ENCODE measurements around the gene WDR1. TPM values are rescaled to one million over a fixed set of nuclear protein-coding genes. Genes with fewer than 3 reads are reported as not detected.
A peak's percentile ranks its signal among the peaks of the same experiment; 100 is the strongest.

WDR1 gene
- total and polyA plus RNA-seq, 2 donors (not counting 1 experiment from before 2014, with no cell fraction given): 331 to 751 TPM

GRCh38 chr4:10092481-10093270, 23.9 kb downstream of the WDR1 start:
- H3K27me3 ChIP-seq (ENCODE audit: control insufficient read depth, insufficient read depth, low read length): no peaks in the 10 kb centered on the region
- H3K4me1 ChIP-seq (ENCODE audit: control insufficient read depth, extremely low read depth, insufficient read depth, low read length): peaks cover 43% of the 10 kb centered on the region
- H2AFZ ChIP-seq (ENCODE audit: low read length): no peak overlapping the region
- TF ChIP-seq EZH2 (IDR thresholded peaks at IDR 0.05; ENCODE audit: low read length, missing control alignments) (no peak), CTCF (conservative IDR thresholded peaks at IDR 0.05 in 1 of 2, IDR thresholded peaks at IDR 0.05 in 1 of 2; ENCODE audit: low read depth in 1 of 2, low read length in 2 of 2) (no peak)
- no peak overlapping the region for H3K9ac ChIP-seq (ENCODE audit: insufficient read depth, low read length)
- no peak overlapping the region for H3K4me3 ChIP-seq (replicated peaks in 1 of 4; ENCODE audit: control extremely low read depth in 1 of 4, insufficient read depth in 1 of 4, low read depth in 3 of 4, low read length in 4 of 4)
- peaks cover 88% of the 10 kb centered on the region for H3K79me2 ChIP-seq (ENCODE audit: control insufficient read depth, insufficient read depth, low read length)
- H4K20me1 ChIP-seq (ENCODE audit: control insufficient read depth, extremely low read depth, insufficient read depth, low read length): no peaks in the 10 kb centered on the region
- no peak for DNase-seq (ENCODE audit: low read depth in 2 of 2)
- no peaks in the 10 kb centered on the region for H3K9me3 ChIP-seq (ENCODE audit: control insufficient read depth, insufficient read depth, low read depth, low read length)
- peak overlapping the region; percentile 55 for H3K27ac ChIP-seq (ENCODE audit: insufficient read depth, low read length)
- H3K4me2 ChIP-seq (ENCODE audit: extremely low read depth, insufficient read depth, low read length): no peak overlapping the region
- H3K36me3 ChIP-seq (ENCODE audit: control insufficient read depth, insufficient read depth, low read length): peaks cover 61% of the 10 kb centered on the region

- Histone ChIP-seq H4K20me1 (ENCODE audit: control insufficient read depth, extremely low read depth, insufficient read depth, low read length) (no peaks in the 10 kb centered on the region), H3K79me2 (ENCODE audit: control insufficient read depth, insufficient read depth, low read length) (peaks cover 92% of the 10 kb centered on the region), H3K4me3 (replicated peaks in 1 of 4; ENCODE audit: control extremely low read depth in 1 of 4, insufficient read depth in 1 of 4, low read depth in 3 of 4, low read length in 4 of 4) (no peak overlapping the region), H3K4me2 (ENCODE audit: extremely low read depth, insufficient read depth, low read length) (no peak overlapping the region), H3K36me3 (ENCODE audit: control insufficient read depth, insufficient read depth, low read length) (peaks cover 61% of the 10 kb centered on the region), H3K9ac (ENCODE audit: insufficient read depth, low read length) (no peak overlapping the region), H3K27me3 (ENCODE audit: control insufficient read depth, insufficient read depth, low read length) (no peaks in the 10 kb centered on the region), H3K27ac (ENCODE audit: insufficient read depth, low read length) (no peak overlapping the region), H3K9me3 (ENCODE audit: control insufficient read depth, insufficient read depth, low read depth, low read length) (no peaks in the 10 kb centered on the region), H2AFZ (ENCODE audit: low read length) (no peak overlapping the region), H3K4me1 (ENCODE audit: control insufficient read depth, extremely low read depth, insufficient read depth, low read length) (peaks cover 34% of the 10 kb centered on the region)
- TF ChIP-seq EZH2 (IDR thresholded peaks at IDR 0.05; ENCODE audit: low read length, missing control alignments): no peak
- no peak for TF ChIP-seq CTCF (conservative IDR thresholded peaks at IDR 0.05 in 1 of 2, IDR thresholded peaks at IDR 0.05 in 1 of 2; ENCODE audit: low read depth in 1 of 2, low read length in 2 of 2)
- no peak for DNase-seq (ENCODE audit: low read depth in 2 of 2)
Observed at GRCh38 chr4:10091531-10092181, 24.9 kb downstream of the WDR1 start.

- no peak overlapping the region for H3K27ac ChIP-seq (ENCODE audit: insufficient read depth, low read length)
- TF ChIP-seq EZH2 (IDR thresholded peaks at IDR 0.05; ENCODE audit: low read length, missing control alignments): no peak
- TF ChIP-seq CTCF (conservative IDR thresholded peaks at IDR 0.05 in 1 of 2, IDR thresholded peaks at IDR 0.05 in 1 of 2; ENCODE audit: low read depth in 1 of 2, low read length in 2 of 2): no peak
- no peak overlapping the region for H3K9ac ChIP-seq (ENCODE audit: insufficient read depth, low read length)
- no peak overlapping the region for H3K4me3 ChIP-seq (replicated peaks in 1 of 4; ENCODE audit: control extremely low read depth in 1 of 4, insufficient read depth in 1 of 4, low read depth in 3 of 4, low read length in 4 of 4)
- peaks cover 68% of the 10 kb centered on the region for H3K36me3 ChIP-seq (ENCODE audit: control insufficient read depth, insufficient read depth, low read length)
- no peaks in the 10 kb centered on the region for H3K27me3 ChIP-seq (ENCODE audit: control insufficient read depth, insufficient read depth, low read length)
- no peak for DNase-seq (ENCODE audit: low read depth in 2 of 2)
- no peak overlapping the region for H2AFZ ChIP-seq (ENCODE audit: low read length)
- H3K9me3 ChIP-seq (ENCODE audit: control insufficient read depth, insufficient read depth, low read depth, low read length): no peaks in the 10 kb centered on the region
- H3K79me2 ChIP-seq (ENCODE audit: control insufficient read depth, insufficient read depth, low read length): peaks cover 96% of the 10 kb centered on the region
- H4K20me1 ChIP-seq (ENCODE audit: control insufficient read depth, extremely low read depth, insufficient read depth, low read length): no peaks in the 10 kb centered on the region
- peaks cover 30% of the 10 kb centered on the region for H3K4me1 ChIP-seq (ENCODE audit: control insufficient read depth, extremely low read depth, insufficient read depth, low read length)
- H3K4me2 ChIP-seq (ENCODE audit: extremely low read depth, insufficient read depth, low read length): no peak overlapping the region
Observed at GRCh38 chr4:10090467-10091250, 25.9 kb downstream of the WDR1 start.
